ENCODE measurements around the gene ELMO1. TPM values are rescaled to one million over a fixed set of nuclear protein-coding genes. Genes with fewer than 3 reads are reported as not detected.

The ELMO1 gene
- total and polyA plus RNA-seq, 10 of the 15 experiments (the other 5 are each of a cell fraction or from before 2014, with no cell fraction given), result 22.6 to 85.9 (median 56.6) TPM

DNA sequence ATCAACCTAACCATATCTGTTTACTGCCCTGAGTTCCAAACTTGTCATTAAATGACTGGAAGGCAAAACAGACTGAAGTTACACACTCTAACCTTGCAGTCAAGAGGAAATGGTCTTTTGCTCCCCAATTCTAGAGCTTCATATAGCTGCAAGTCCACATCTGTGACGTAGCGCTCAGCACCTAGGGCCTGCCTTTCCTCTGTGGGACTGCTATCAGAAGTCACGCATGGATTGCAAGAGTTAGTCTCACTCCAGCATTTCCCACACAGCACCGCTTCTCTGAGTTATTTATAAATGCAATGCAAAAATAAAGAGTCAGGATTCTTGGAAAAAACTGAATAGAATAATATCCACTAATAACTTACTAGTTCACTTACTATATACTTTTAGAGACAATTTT lies 96.9 kb downstream of the ELMO1 start:
- no peaks in the 10 kb centered on the region for H3K36me3 ChIP-seq (ENCODE audit: control insufficient read depth in 2 of 2, insufficient read depth in 2 of 2, low read length in 1 of 2)
- SMC1A ChIA-PET (ENCODE audit: uncharacterized antibody, unreplicated experiment), result interaction anchor here (0.6 to 5.1 kb wide), 17 partner anchors 10 to 155 kb away, joined by 3 to 122 read pairs (median 8); no protein-coding TSS in a partner anchor
- H3K27ac ChIP-seq (ENCODE audit: control insufficient read depth, insufficient read depth), result no peak overlapping the region
- intact Hi-C loops (cut with micrococcal nuclease; ENCODE audit: unreplicated experiment) (loop anchor here (2.0 to 10.0 kb wide), 4 partner anchors 97 to 481 kb away; partner anchors contain the start of gene ELMO1), in situ Hi-C loops (cut with MboI) (loop anchor here (10.0 kb wide), 1 partner anchor 117 kb away; no protein-coding TSS in a partner anchor)
- CTCF ChIA-PET, result interaction anchor here (0.9 to 19.0 kb wide), 22 partner anchors 10 to 503 kb away, joined by 3 to 298 read pairs (median 4); no protein-coding TSS in a partner anchor
- no peak overlapping the region for H3K9ac ChIP-seq (ENCODE audit: control insufficient read depth, insufficient read depth, low read length)
- RAD21 ChIA-PET (ENCODE audit: unreplicated experiment), result interaction anchor here (1.0 to 5.8 kb wide), 7 partner anchors 18 to 143 kb away, joined by 3 to 100 read pairs (median 10); no protein-coding TSS in a partner anchor
- no TSS peak for BruUV-seq (replicated peaks)
- DNase-seq (ENCODE audit: low read depth, low spot score) (no peak), ATAC-seq (no peak), FAIRE-seq (no peak)
- H2AFZ ChIP-seq (ENCODE audit: control insufficient read depth, low read depth, low read length), result no peak overlapping the region
- POLR2A ChIA-PET, result interaction anchor here (1.0 kb wide), 1 partner anchor 10 kb away, joined by 3 read pairs; no protein-coding TSS in a partner anchor
- H3K4me1 ChIP-seq (ENCODE audit: control insufficient read depth, insufficient read depth, low read length), result peaks cover 17% of the 10 kb centered on the region
- H3K4me3 ChIP-seq, result no peak overlapping the region
- no peaks in the 10 kb centered on the region for H4K20me1 ChIP-seq (ENCODE audit: control insufficient read depth, insufficient read depth)
- H3K79me2 ChIP-seq (ENCODE audit: control insufficient read depth, insufficient read depth, low read length), result no peaks in the 10 kb centered on the region
- H3K27me3 ChIP-seq (replicated peaks in 1 of 2; ENCODE audit: control insufficient read depth in 2 of 2, insufficient read depth in 2 of 2, low read length in 1 of 2), result no peaks in the 10 kb centered on the region
- no peaks in the 10 kb centered on the region for H3K9me3 ChIP-seq (replicated peaks; ENCODE audit: control insufficient read depth, insufficient read depth, low read length)
- no peak overlapping the region for H3K4me2 ChIP-seq (ENCODE audit: control insufficient read depth, insufficient read depth)
- WGBS (ENCODE audit: insufficient coverage, insufficient replicate concordance, low lambda C conversion rate, missing lambda C conversion rate), result 98% methylated on average over 4 of the region's 4 CpGs
- TF ChIP-seq GABPA (IDR thresholded peaks at IDR 0.05; ENCODE audit: low read depth) (no peak), TBL1XR1 (IDR thresholded peaks at IDR 0.05; ENCODE audit: low read depth, low read length) (no peak), ZNF217 (IDR thresholded peaks at IDR 0.05) (no peak), ZBED1 (IDR thresholded peaks at IDR 0.05; ENCODE audit: borderline replicate concordance) (no peak), ZSCAN29 (IDR thresholded peaks at IDR 0.05) (no peak), HDAC2 (IDR thresholded peaks at IDR 0.05) (no peak), SREBF1 (IDR thresholded peaks at IDR 0.05; ENCODE audit: low read length) (no peak), RAD21 (IDR thresholded peaks at IDR 0.05; ENCODE audit: insufficient read depth, low read depth, low read length) (no peak), FOXM1 (IDR thresholded peaks at IDR 0.05; ENCODE audit: low read depth, low read length) (no peak), CREB1 (IDR thresholded peaks at IDR 0.05; ENCODE audit: low read depth) (no peak), IKZF2 (IDR thresholded peaks at IDR 0.05) (no peak)
- TF ChIP-seq, protein P1, sequence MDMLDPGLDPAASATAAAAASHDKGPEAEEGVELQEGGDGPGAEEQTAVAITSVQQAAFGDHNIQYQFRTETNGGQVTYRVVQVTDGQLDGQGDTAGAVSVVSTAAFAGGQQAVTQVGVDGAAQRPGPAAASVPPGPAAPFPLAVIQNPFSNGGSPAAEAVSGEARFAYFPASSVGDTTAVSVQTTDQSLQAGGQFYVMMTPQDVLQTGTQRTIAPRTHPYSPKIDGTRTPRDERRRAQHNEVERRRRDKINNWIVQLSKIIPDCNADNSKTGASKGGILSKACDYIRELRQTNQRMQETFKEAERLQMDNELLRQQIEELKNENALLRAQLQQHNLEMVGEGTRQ (IDR thresholded peaks at IDR 0.05; ENCODE audit: borderline replicate concordance, low read depth, low read length), result no peak
- TF ChIP-seq, protein P2, sequence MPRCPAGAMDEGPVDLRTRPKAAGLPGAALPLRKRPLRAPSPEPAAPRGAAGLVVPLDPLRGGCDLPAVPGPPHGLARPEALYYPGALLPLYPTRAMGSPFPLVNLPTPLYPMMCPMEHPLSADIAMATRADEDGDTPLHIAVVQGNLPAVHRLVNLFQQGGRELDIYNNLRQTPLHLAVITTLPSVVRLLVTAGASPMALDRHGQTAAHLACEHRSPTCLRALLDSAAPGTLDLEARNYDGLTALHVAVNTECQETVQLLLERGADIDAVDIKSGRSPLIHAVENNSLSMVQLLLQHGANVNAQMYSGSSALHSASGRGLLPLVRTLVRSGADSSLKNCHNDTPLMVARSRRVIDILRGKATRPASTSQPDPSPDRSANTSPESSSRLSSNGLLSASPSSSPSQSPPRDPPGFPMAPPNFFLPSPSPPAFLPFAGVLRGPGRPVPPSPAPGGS (IDR thresholded peaks at IDR 0.05; ENCODE audit: borderline replicate concordance, insufficient read depth, low read depth, low read length, poor library complexity, severe bottlenecking), result no peak
- TF ChIP-seq, protein P3, sequence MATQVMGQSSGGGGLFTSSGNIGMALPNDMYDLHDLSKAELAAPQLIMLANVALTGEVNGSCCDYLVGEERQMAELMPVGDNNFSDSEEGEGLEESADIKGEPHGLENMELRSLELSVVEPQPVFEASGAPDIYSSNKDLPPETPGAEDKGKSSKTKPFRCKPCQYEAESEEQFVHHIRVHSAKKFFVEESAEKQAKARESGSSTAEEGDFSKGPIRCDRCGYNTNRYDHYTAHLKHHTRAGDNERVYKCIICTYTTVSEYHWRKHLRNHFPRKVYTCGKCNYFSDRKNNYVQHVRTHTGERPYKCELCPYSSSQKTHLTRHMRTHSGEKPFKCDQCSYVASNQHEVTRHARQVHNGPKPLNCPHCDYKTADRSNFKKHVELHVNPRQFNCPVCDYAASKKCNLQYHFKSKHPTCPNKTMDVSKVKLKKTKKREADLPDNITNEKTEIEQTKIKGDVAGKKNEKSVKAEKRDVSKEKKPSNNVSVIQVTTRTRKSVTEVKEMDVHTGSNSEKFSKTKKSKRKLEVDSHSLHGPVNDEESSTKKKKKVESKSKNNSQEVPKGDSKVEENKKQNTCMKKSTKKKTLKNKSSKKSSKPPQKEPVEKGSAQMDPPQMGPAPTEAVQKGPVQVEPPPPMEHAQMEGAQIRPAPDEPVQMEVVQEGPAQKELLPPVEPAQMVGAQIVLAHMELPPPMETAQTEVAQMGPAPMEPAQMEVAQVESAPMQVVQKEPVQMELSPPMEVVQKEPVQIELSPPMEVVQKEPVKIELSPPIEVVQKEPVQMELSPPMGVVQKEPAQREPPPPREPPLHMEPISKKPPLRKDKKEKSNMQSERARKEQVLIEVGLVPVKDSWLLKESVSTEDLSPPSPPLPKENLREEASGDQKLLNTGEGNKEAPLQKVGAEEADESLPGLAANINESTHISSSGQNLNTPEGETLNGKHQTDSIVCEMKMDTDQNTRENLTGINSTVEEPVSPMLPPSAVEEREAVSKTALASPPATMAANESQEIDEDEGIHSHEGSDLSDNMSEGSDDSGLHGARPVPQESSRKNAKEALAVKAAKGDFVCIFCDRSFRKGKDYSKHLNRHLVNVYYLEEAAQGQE (IDR thresholded peaks at IDR 0.05; ENCODE audit: low read depth, low read length), result no peak
- TF ChIP-seq, protein P4, sequence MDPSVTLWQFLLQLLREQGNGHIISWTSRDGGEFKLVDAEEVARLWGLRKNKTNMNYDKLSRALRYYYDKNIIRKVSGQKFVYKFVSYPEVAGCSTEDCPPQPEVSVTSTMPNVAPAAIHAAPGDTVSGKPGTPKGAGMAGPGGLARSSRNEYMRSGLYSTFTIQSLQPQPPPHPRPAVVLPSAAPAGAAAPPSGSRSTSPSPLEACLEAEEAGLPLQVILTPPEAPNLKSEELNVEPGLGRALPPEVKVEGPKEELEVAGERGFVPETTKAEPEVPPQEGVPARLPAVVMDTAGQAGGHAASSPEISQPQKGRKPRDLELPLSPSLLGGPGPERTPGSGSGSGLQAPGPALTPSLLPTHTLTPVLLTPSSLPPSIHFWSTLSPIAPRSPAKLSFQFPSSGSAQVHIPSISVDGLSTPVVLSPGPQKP (IDR thresholded peaks at IDR 0.05; ENCODE audit: low read depth, low read length), result no peak
- TF ChIP-seq, protein P5, sequence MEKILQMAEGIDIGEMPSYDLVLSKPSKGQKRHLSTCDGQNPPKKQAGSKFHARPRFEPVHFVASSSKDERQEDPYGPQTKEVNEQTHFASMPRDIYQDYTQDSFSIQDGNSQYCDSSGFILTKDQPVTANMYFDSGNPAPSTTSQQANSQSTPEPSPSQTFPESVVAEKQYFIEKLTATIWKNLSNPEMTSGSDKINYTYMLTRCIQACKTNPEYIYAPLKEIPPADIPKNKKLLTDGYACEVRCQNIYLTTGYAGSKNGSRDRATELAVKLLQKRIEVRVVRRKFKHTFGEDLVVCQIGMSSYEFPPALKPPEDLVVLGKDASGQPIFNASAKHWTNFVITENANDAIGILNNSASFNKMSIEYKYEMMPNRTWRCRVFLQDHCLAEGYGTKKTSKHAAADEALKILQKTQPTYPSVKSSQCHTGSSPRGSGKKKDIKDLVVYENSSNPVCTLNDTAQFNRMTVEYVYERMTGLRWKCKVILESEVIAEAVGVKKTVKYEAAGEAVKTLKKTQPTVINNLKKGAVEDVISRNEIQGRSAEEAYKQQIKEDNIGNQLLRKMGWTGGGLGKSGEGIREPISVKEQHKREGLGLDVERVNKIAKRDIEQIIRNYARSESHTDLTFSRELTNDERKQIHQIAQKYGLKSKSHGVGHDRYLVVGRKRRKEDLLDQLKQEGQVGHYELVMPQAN (conservative IDR thresholded peaks at IDR 0.05), result no peak

Measured in GM12878 (cell line).